Fibroblast of villous mesenchyme (primary cell): ENCODE measurements around the gene PRR5. TPM values are rescaled to one million over a fixed set of nuclear protein-coding genes. Genes with fewer than 3 reads are reported as not detected.

Experiments
- DNase-seq: peaks from one replicate; pipeline ENCODE4 v3.0.0-alpha.2; 2010; ENCODE audit warnings: low read depth
- H3K4me3 ChIP-seq: 2 replicates; pipeline ENCODE4 v1.5.1; 2011; ENCODE audit warnings: low read depth, mild to moderate bottlenecking, low read length
- CTCF ChIP-seq: IDR thresholded peaks from 2 replicates; pipeline ENCODE4 v1.5.1; 2012; ENCODE audit warnings: low read depth, mild to moderate bottlenecking, low read length; ENCODE audit not compliant: insufficient read depth
- total RNA-seq: library from RNA; depleted of rRNA; stranded (reverse); fragments of >200 nt; gene quantifications from 2 replicates; pipeline ENCODE4 v1.2.3, GENCODE V29; 2012

PRR5 gene
- total RNA-seq, 1 donor, result 16.4 TPM

GRCh38 chr22:44724416-44724815 lies 22.4 kb downstream of the PRR5 start:
- TF ChIP-seq CTCF, result no peak
- DNase-seq, result no peak
- no peak overlapping the region for H3K4me3 ChIP-seq

DNA sequence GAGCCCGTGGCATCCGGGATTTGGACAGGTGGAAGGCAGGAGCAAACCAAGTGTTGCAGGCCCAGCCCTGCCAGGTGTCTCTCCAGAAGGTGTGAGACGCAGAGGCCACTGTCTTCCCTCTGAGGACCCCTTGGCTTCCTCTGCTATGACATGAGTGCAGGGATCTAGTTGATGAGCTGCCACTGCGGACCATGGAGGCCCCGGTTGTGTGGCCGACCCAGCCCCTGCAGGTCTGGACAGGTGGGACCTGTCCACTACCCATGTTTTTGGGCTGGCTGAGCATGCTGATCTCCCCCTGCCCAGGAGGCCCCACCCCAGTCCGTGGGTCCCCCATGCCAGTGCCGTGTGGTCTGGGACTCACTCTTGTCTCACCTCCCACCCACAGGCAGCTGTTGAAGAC lies 22.9 kb downstream of the PRR5 start:
- TF ChIP-seq CTCF, result no peak
- H3K4me3 ChIP-seq, result no peak overlapping the region
- DNase-seq, result no peak

GRCh38 chr22:44726439-44726838 lies 24.4 kb downstream of the PRR5 start:
- H3K4me3 ChIP-seq, result no peak overlapping the region
- TF ChIP-seq CTCF, result no peak
- DNase-seq, result no peak

DNA sequence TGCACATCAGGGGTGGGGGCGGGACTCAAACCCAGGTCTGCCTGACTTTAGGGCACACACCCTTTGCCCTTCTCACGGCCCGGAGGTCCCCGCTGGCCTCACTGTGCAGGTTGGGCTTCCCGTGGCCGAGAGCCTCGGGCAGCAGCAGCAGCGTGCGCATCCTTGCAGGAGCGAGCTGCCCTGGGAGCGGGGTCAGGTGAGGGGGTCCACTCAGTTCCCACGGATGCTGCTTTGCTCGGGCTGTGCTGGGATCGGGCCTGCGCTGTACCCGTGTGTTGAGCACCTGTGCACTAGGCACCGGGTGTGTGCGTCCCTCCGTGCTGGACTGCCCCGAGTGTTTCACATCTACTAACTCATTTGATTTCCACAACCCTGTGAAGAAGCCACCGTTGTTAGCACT lies 25.1 kb downstream of the PRR5 start:
- no peak for DNase-seq
- TF ChIP-seq CTCF, result no peak
- H3K4me3 ChIP-seq, result no peak overlapping the region

GRCh38 chr22:44727709-44728108 lies 25.7 kb downstream of the PRR5 start:
- H3K4me3 ChIP-seq, result no peak overlapping the region
- TF ChIP-seq CTCF, result no peak
- no peak for DNase-seq

GRCh38 chr22:44728761-44729324 lies 26.8 kb downstream of the PRR5 start:
- no peak overlapping the region for H3K4me3 ChIP-seq
- TF ChIP-seq CTCF, result no peak
- DNase-seq, result no peak

DNA sequence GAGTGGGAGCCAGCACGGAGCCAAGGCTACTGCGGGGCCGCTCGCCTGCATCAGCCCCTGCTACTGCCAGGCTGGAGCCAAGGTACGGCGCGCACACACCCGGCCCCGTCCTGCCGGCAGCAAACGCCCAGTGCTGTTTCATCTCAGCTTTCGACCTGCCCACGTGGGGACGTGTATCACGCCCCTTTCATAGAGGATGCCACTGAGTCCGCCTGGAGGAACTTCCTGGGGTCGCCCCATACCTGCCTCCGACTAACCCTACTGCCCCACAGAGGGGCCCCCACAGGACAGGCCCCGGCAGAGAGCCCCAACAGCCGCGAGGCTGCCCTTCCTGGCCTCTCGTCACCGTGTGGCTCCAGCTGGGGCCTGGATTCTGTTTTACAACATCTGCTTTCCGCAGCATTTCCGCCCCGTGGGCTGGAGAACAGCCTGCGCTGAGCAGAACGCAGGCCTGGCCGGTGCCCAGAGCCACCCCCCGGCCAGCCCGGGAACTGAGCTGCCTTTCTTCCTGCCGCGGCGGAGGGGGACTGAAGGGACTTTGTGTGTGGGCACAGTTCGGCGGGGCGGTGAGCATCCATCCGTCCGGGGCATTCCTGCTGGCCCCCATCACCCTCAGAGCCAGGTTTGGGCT lies 27.5 kb downstream of the PRR5 start:
- no peak overlapping the region for H3K4me3 ChIP-seq
- TF ChIP-seq CTCF, result peak; percentile 62
- DNase-seq, result peak; percentile 86
